ENCODE measurements around the gene FAM98C. TPM values are rescaled to one million over a fixed set of nuclear protein-coding genes. Genes with fewer than 3 reads are reported as not detected.

Gene FAM98C
- total and polyA plus RNA-seq, 2 of the 13 experiments (the other 11 are each of a cell fraction or from before 2014, with no cell fraction given) = 10.0 to 11.5 TPM

DNA sequence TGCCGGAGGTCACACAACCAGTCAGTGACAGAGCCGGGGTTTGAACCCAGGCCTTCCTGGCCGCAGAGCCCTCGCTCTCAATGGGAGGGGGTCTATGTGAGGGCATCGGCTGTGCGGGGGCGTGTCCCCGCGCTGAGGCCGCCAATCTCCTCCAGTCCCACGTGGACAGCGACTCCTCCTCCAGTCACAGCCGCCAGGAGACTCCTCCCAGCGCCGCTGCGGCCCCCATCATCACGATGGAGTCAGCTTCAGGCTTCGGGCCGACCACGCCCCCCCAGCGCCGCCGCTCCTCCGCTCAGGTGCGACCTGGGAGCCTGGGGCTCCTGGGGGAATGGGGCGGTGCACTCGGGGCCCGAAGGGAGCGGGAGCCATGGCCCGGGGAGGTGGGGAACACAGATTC, 8.4 kb upstream of the FAM98C start (continued):
- TF ChIP-seq, protein P1, sequence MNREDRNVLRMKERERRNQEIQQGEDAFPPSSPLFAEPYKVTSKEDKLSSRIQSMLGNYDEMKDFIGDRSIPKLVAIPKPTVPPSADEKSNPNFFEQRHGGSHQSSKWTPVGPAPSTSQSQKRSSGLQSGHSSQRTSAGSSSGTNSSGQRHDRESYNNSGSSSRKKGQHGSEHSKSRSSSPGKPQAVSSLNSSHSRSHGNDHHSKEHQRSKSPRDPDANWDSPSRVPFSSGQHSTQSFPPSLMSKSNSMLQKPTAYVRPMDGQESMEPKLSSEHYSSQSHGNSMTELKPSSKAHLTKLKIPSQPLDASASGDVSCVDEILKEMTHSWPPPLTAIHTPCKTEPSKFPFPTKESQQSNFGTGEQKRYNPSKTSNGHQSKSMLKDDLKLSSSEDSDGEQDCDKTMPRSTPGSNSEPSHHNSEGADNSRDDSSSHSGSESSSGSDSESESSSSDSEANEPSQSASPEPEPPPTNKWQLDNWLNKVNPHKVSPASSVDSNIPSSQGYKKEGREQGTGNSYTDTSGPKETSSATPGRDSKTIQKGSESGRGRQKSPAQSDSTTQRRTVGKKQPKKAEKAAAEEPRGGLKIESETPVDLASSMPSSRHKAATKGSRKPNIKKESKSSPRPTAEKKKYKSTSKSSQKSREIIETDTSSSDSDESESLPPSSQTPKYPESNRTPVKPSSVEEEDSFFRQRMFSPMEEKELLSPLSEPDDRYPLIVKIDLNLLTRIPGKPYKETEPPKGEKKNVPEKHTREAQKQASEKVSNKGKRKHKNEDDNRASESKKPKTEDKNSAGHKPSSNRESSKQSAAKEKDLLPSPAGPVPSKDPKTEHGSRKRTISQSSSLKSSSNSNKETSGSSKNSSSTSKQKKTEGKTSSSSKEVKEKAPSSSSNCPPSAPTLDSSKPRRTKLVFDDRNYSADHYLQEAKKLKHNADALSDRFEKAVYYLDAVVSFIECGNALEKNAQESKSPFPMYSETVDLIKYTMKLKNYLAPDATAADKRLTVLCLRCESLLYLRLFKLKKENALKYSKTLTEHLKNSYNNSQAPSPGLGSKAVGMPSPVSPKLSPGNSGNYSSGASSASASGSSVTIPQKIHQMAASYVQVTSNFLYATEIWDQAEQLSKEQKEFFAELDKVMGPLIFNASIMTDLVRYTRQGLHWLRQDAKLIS (CRISPR knock-in tag; IDR thresholded peaks at IDR 0.05) = no peak
- TF ChIP-seq ZNF263 (CRISPR knock-in tag; IDR thresholded peaks at IDR 0.05) (peak; percentile 69), ATF7 (IDR thresholded peaks at IDR 0.05) (no peak), ATF7 (CRISPR knock-in tag; IDR thresholded peaks at IDR 0.05) (no peak)

DNA sequence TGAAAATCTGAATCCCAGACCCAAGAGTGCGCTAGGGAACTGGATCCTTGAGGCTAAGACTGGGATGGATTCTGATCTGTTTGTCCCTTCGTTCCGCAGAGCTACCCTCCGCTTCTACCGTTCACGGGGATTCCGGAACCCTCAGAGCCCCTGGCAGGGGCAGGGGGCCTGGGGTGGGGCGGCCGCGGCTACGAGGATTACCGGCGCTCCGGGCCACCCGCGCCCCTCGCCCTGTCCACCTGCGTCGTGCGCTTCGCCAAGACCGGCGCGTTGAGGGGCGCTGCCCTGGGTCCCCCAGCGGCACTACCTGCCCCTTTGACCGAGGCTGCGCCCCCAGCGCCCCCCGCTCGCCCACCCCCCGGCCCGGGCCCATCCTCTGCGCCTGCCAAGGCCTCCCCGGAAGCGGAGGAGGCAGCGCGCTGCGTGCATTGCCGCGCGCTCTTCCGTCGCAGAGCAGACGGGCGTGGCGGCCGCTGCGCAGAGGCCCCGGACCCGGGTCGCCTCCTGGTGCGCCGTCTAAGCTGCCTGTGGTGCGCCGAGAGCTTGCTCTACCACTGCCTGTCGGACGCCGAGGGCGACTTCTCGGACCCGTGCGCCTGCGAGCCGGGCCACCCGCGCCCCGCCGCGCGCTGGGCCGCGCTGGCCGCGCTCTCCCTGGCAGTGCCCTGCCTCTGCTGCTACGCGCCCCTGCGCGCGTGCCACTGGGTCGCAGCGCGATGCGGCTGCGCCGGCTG, 7.3 kb upstream of the FAM98C start:
- POLR2A ChIA-PET = no interaction called here
- CTCF ChIA-PET (ENCODE audit: low intra/inter-chr PET ratio, low total read pairs) = no interaction called here
- in situ Hi-C loops (cut with HindIII; ENCODE audit: extremely low pct_ligation_motif_present, low pct_unique_long_range_greater_than_20kb) = no loop called here

More for the DNA sequence above, 7.3 kb upstream of the FAM98C start:
- Histone ChIP-seq H4K20me1 (ENCODE audit: insufficient read depth, low read length) (no peaks in the 10 kb centered on the region), H3K79me2 (ENCODE audit: insufficient read depth, low read length) (no peaks in the 10 kb centered on the region), H3K4me1 (ENCODE audit: insufficient read depth, low read length) (peaks cover 25% of the 10 kb centered on the region), H3K4me3 (replicated peaks in 1 of 3; ENCODE audit: insufficient read depth in 1 of 3, low read depth in 2 of 3, low read length in 3 of 3) (no peak overlapping the region), H3K36me3 (replicated peaks in 1 of 2; ENCODE audit: control insufficient read depth in 1 of 2, insufficient read depth in 2 of 2, low read length in 2 of 2) (no peaks in the 10 kb centered on the region), H3K4me2 (ENCODE audit: low read depth, low read length) (no peak overlapping the region), H3K9ac (ENCODE audit: insufficient read depth, low read depth, low read length) (no peak overlapping the region), H2AFZ (ENCODE audit: low read length) (no peak overlapping the region), H3K9me3 (ENCODE audit: low read length) (no peaks in the 10 kb centered on the region), H3K27me3 (ENCODE audit: control insufficient read depth in 1 of 2, insufficient read depth in 2 of 2, low read length in 2 of 2) (peaks cover 4 to 41% of the 10 kb centered on the region in 2 experiments; a peak in 4 of 5 replicates), H3K27ac (ENCODE audit: extremely low read length, insufficient read depth, low read length) (no peak overlapping the region)
- intact Hi-C loops (cut with micrococcal nuclease; ENCODE audit: unreplicated experiment) = no loop called here
- FAIRE-seq (no peak), DNase-seq (ENCODE audit: low spot score) (no peak), ATAC-seq (no peak)
- no TSS peak for BruUV-seq (replicated peaks)
- WGBS (ENCODE audit: low lambda C conversion rate) = 48% methylated on average over 7 of the region's 86 CpGs
- TF ChIP-seq ZBTB42 (CRISPR knock-in tag; IDR thresholded peaks at IDR 0.05) = no peak
- no peak for TF ChIP-seq ZNF441 (CRISPR knock-in tag; IDR thresholded peaks at IDR 0.05; ENCODE audit: borderline replicate concordance)
- no peak for TF ChIP-seq CEBPB (IDR thresholded peaks at IDR 0.05; ENCODE audit: borderline replicate concordance, low read depth, low read length)
- no peak for TF ChIP-seq ZNF737 (CRISPR knock-in tag; IDR thresholded peaks at IDR 0.05; ENCODE audit: borderline replicate concordance)
- TF ChIP-seq ZBTB1 (CRISPR knock-in tag; IDR thresholded peaks at IDR 0.05; ENCODE audit: borderline replicate concordance) = no peak
- TF ChIP-seq HNRNPLL (IDR thresholded peaks at IDR 0.05; ENCODE audit: low read depth, low read length, poor library complexity, severe bottlenecking) = peak; percentile 30
- TF ChIP-seq ZNF713 (CRISPR knock-in tag; IDR thresholded peaks at IDR 0.05) = no peak
- TF ChIP-seq SALL2 (CRISPR knock-in tag; IDR thresholded peaks at IDR 0.05) = no peak
- TF ChIP-seq GABPA (IDR thresholded peaks at IDR 0.05; ENCODE audit: low read depth, low read length) = 0 out of 2 replicates have a peak, but pooled peaks have one; percentile 21
- TF ChIP-seq GABPA (CRISPR knock-in tag; IDR thresholded peaks at IDR 0.05; ENCODE audit: low read depth) = no peak
- no peak for TF ChIP-seq SRY (CRISPR knock-in tag; IDR thresholded peaks at IDR 0.05)
